GM19467 (cell line): ENCODE results near the gene SLC38A8.

Source experiments
- ATAC-seq: cut with Tn5 transposase; IDR thresholded peaks from one replicate; pipeline ENCODE4 v1.9.1; 2021; ENCODE audit warnings: mild to moderate bottlenecking, moderate library complexity; ENCODE audit not compliant: unreplicated experiment

Gene SLC38A8

DNA sequence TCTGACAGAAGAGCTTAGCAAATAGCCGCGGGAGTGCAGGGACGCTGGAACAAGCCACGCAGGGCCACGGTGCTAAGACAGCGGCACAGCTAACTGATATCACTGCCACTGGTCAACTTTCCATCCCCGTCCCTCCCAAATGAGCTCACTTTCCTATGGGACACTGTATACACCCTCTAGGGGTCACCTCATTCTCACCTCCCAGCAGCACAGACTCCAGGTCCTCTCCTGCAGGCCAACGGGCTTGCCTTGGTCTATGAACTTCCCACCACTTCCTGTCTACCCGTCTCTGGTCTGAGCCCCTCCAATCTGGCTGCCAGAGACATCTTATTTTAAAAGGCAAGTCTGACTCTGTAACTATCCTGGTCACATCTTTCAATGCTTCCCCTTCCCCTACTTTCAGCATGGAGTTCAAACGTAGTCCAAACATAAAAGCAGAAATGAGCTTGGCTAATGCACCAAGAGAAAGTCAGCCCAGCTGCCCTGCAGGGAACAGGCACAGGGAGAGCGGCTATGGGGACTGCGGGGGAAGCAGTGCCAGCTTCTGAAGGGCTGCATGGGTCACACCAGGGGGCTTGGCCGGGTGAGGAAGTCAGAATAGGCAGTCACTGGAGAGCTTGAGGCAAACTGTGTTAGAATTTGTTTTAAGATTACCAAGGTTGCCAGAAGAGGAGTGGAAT lies 26.3 kb upstream of the SLC38A8 start:
- no peak for ATAC-seq

DNA sequence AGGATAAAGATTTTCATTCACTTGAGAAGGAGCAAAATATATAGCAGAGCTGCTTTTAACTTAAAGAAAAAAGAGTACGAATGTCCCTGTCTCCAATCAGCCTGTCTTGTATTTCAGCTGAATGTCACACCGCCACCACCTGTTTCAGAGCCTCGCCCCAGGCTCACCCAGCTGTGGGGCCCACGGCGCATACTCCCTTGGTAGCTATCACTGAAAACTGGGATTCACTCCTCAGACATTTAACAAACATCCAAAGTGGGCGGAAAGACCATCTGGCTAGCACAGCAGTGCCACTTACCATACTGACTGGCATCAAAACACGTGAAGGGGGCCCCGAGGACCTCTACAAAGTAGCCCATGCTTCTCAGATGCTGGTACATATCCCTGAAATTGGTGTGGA lies 25.4 kb upstream of the SLC38A8 start:
- ATAC-seq: no peak

DNA sequence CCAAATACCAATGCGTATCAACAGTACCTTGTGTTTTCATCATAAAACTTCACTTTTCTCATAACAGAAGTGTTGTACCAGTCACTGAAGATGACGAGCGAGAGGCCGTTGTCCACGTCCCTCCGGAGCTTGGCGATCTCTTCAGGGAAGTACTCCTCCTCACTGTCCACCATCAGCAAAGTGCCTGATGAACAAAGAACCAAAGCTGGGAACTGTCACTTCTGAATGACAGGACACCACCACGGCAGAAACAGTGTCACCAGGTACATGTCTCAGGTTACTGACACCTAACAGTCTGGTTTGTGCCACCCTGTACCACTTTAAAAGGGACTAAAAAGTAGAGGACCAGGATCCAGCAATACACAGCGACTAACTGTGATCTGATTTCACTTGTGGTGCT lies 25.0 kb upstream of the SLC38A8 start:
- ATAC-seq: no peak

DNA sequence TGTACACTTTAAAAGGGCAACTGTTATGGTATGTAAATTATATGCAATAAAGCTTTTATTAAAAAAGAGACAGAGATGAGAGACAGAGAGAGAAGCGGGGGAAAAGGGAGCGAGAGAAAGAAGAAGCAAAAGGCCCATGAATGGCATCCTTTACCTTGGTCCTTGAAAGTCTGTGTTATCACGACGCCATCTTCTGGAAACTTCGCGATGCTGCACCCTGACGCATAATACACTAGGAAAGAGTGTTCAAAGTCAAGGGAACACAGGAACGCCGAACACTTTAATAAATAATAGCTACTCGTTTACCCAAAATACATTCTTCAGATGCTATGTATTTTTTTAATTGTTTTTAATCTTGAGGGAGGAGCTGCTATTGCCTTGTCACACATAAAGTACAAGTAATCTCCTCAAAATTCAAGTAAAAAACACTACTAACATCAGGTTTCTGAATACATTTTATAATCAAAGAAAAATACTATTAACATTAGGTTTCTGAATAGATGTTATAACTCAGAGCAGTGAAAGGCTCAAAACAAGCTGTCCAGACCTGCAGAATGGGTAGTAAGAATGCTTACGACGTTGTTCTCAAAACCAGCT lies 23.0 kb upstream of the SLC38A8 start:
- ATAC-seq: no peak

DNA sequence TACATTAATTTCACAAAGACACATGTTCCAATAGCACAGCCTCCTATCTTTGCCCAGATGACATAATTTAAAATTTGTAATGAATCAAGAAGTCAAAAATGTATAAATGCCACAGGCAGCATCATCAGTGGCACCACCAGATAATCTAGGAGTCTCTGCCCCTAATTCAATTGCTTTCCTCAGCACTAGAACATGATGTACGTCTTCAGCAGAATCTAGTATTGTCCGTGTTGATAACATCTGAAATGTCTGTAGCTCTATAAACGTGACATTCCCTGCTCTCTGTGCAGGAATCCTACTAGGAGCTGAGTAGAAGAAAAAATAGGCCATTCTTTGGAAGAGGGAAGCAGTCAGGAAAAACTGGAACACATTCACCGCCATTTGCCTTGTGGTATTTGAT lies 21.4 kb upstream of the SLC38A8 start:
- ATAC-seq: no peak

DNA sequence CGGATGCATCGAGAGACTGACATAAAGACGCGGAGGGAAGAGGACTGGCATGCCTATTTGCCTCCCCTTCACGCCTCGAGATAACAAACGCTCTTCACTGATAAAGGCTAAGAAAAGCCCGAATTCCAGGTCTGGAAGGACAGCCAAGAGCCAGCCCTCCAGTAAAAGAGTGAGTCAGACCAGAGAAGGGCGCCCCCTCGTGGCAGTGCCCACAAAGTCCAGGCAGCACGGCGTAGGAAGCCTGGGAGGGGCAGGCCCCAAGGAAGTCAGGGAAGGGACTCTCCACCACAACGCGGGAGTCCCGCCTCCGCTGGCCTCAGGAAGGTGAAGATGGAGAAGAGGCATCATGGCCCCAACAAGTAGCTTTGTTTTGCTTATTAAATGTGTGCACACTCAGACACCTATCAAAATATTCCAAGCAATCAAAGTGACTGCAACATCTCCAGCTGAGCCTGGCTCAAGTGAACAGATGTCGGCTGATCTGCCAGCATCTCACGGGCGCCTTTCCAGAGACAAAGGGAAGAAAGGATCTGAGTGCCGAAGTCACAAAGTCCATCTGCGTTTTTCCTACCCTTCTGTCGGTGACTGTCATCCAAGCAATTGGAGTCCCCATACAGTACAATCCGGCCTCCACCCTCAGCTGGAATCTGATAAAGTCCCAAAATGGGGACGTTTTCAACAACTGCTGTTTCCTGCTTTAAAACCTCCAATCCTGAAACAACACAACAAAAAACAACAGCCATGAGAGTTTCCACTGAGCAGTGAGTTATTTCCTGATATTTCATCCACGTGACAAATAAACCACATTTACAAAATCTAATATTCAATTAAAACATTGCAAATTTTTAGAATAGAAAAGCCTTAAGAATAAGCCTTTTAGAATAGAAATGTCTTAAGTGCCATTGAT lies 20.4 kb upstream of the SLC38A8 start:
- no peak for ATAC-seq

DNA sequence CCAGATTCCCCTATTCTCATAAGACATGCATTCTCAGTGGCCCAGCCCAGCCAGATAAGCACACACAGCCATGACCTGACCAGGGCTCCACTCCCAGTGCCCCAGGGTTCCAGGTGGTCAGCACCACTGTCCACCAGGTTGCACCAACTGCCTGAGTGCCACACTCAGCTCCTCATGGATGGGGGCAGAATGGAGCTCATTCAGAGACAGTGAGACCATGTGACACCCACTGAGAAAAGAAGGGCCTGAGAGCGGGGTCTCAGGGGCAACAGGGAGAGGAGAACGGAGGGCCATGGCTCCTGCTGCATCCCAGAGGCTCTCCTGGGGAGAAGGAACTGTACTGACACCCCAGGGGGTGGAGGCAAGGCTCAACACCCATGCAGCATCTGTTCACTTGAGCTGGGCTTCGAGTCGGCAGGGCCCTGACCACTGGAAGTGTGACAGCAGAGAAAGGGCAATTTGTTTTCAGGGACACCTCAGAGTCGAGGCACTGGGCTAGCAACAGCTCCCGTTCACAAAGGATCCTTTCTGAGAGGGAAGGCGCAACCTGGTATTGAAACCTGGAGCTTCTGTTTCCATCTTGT lies 18.7 kb upstream of the SLC38A8 start:
- no peak for ATAC-seq

DNA sequence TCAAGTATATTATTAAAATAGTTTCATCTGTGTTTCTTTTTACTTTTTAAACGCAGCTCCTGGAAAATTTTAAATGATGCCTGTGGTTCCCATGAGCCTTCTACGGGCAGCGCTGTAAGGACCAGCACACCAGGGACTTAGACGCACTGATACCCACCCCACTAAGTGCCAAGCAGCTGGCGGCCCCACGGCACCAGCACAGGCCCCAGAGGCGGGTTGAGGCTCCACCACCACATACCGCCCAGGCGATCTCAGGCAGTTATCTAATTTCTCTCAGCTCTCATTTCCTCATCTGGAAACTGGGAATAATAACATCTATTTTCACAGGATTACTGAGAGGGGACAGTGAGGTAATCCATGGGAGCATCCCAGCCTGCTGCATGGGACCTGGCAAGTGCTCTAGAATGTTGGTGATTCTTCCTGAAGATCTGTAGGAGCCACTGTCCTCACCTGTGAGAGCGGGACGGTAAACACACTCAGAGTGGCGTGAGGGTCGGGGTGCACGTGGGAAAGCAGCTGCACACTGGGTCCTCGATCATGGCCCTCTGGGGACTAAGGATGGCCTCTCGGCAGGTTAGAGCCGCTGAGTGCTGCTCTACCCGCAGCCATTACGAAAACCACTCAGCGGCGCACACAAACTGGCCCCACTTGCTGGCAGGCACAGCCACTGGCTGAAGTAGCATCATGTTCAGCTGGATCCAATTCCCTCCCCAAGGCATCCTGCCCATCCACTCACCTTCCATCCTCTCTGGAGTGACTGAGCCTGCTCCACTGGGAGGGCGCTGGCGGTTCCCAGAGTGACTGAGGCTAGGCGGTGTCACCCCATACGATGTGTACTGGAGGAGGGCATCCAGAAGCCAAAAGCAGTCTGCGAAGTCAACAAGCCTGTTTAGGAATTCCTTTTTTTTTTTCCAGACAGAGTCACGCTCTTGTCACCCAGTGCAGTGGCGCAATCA lies 17.6 kb upstream of the SLC38A8 start:
- ATAC-seq: no peak

DNA sequence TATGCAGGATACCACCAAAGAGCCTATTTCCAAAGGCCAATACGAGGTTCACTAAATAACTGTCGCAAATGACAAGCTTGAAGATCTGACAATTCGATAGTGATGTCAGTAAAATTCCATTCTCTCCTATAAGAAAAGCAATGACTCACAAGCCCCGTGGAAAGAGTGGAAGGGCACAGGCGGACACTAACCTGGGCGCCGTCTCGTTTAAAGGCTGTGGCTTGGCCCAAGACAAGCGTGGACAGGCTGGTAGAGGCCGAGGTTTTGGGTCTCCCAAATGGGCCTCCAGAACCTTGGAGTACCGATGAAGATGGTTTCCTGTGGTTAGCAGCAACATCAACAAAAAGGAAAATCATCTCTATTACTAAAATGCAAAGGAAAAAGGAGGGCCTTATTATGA lies 16.5 kb upstream of the SLC38A8 start:
- ATAC-seq: no peak

DNA sequence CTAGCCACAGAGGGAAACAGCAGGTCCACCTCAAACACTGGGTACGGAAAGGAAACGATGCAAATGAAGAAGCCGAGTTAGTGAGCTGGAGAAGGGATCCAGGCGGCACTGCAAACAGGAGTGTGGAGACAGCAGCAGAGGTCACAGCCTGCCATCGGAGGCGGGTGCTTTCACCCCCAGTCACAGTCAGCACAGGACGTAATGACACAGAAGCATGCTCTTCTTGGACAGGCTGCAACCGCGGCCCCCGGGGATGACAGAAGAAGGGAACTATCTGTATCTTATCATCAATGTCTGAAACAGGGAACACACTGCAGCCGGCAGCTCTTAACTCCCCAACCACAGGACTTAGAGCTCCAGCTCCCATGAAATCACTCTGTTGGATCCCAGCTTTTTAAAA lies 16.1 kb upstream of the SLC38A8 start:
- ATAC-seq: no peak

DNA sequence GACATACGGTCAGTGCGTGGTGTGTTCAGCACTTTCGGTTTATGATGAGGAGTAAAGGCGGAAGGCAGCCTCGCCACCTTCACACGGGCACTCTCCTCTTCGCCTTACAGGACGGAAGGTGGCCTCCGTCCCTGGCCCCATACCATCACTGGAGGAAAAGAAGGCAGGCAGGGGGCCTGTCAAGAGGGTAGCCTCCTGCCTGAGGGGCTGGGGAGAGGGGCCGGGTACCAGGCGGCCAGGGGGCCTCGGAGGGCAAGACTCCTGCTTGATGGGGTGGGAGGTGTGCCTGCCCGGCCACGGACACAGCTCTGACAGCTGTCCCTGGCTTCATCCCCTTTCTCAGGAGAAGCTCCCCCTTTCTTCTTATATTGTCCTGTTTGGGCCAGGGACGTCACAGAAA lies 15.6 kb upstream of the SLC38A8 start:
- ATAC-seq: no peak

DNA sequence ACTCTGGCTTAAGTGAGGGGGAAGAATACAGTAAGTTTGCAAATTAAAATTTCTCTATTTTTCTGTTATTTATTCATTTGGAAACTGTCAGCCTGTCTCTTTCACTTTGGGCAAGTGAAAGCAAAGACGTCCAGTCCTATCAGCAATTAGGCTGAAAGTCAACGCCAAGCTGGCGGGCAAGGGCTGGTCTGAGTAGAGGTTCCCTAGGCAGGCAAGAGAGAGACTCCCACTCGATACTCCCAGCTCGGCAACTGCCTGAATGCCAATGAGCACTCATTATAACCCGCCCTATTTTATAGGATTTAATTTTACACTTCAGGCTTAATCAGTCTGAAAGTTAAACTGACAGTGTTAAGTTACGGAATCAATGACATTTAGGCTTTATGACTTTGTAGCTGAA lies 14.3 kb upstream of the SLC38A8 start:
- ATAC-seq: no peak

DNA sequence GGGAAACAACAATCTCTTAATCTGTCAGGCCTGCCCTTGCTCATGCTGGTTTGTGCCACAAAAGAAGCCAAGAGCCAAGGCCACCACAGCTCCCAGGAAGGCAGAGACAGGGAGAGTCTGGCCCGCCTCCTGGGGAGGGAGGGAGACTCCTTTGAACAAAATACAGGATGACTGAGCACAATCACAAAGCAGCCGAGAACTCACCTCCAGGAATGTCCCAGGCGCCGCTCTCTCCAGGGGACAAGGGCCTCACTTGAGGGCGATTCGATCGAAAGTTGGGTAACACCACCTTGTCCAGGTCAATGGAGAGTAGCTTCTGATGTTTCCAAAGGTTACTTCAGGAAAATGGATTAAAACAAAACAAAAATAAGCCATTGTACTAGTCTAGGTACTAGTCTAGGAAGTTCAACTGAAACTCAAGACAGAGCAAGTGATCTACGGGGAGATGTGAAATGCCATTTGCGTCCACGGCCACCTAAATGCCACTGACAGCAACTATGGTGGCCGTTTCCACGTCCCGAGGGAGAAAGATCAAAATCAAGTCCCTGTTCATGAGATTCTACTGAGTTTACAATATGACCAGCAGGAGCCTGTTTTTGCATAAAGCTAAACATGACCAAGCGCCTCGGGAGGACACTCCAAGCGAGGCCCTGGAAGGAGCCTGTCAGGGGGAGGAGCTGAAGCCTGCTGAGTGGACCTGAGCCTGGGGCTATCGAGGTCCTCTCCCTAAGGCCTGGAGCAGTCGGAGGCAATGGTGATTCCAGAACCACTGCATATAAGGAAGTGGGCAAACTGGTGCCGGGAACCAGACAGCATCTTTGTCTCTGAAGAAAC lies 13.4 kb upstream of the SLC38A8 start:
- no peak for ATAC-seq

DNA sequence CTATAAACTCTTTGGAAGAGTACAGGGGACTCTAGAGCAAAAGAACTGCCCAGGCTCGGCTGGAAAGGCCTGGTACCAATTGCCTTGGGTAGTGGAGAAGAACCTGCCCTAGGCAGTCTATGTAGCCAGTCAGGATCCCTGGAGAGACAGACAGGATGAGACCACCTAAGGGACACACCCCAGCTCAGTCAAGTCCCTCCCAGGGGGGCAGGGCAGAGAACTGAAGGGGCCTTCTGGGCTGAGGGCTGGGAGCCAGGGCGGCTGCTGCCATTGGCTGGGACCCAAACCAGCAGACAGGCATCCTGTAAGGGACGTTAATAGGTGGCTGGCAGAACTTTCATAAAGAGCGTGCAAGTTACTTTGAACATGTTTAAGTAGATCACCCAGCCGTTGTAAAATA lies 12.8 kb upstream of the SLC38A8 start:
- ATAC-seq: no peak

DNA sequence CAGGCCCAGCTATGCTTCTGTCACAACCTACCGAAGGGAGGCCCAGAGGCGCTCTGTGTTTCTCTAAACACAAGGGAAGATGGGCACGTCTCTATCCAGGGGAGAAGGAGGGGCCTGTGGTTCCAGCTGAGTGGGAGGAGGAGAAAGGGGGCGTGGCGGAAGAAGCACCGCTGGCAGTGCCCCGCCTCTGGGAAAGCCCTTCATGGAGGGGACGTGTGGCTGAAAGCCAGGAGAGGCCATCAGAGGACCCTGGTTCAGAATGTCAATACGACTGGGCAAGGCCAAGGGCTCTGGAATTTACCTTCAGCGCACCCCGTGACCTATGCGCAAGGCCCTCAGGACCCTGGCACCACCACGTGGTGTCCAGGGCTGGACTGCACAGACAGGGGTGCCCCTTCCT lies 12.3 kb upstream of the SLC38A8 start:
- no peak for ATAC-seq

DNA sequence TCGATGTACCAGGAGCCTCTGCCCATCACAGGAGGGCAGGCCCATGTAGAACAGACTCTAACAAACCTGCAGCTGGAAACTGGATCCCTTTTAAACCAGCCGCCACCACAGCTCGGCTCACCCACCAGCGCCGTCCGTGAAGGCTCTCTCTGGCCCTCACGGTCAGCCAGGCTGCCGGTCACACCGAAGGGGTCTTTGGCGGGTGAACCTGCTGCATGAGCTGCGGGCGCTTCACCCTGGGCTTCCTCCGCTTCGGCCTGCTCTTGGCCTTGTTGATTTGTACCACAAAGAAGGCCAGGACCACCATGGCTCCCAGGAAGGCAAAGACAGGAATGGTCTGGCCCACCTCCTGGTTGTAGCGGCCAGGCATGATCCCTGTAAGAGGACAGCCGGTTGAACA lies 11.7 kb upstream of the SLC38A8 start:
- ATAC-seq: no peak

DNA sequence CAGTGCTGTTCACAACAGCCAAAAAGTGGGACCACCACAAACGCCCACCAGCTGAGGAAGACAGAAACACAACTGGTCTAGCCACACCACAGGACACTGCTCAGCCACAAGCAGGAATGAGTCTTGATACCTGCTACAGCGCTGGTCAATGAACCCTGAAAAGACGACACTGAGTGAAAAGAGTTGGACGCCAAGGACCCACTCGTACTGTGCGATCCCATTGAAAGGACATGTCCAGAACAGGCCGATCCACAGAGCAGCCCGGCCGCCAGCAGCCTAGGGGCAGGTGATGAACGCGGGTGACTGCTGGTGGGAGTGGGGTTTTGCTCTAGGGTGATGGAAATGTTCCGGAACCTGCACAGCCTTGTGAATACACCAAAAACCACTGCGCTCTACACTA lies 10.6 kb upstream of the SLC38A8 start:
- no peak for ATAC-seq

DNA sequence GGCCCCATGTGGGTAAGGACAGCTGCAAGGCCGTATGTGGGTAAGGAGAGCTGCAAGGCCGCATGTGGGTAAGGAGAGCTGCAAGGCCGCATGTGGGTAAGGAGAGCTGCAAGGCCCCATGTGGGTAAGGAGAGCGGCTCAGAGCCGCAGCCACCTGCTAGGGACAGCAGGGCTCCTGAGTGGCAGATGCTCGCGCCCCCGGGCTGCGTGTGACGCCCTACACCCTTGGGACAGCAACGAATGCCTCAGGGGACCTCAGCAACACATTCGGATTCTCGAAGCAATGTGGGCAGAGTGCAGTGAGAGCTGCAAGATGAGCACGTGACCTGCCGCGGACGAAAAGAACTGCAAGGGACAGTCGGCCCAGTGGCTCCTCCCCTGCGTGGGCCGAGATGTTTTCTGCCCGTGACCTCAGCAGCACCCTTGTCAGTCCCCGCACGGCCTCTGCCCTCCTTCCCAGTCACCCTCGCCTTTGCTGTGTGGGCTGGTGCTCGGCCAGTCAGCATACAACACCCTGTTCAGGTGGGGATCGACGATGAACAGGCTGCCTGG lies 9.6 kb upstream of the SLC38A8 start:
- no peak for ATAC-seq

DNA sequence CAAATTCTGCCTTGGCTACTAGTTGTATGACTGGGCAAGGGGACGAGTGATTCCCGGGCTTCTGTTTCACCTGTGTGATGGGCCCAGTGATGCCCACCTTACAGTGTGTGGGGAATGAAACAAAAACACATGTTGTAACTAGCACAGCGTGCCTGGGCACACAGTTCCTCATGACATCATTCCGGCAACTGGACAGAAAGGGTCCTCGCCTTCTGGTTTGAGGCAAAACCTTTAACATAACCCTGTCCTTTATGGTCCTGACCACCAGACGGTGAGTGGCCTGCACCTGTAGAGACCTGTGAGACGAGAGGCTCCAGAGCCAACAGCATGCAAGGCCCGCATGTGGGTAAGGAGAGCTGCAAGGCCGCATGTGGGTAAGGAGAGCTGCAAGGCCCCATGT lies 7.7 kb upstream of the SLC38A8 start:
- ATAC-seq: no peak
